GM21723 (cell line): Measurements from ENCODE around the gene RNLS.

Experiments
- ATAC-seq: cut with Tn5 transposase; IDR thresholded peaks from one replicate; pipeline ENCODE4 v1.9.1; 2021; ENCODE audit warnings: mild to moderate bottlenecking, moderate library complexity; ENCODE audit not compliant: unreplicated experiment

Gene RNLS

DNA sequence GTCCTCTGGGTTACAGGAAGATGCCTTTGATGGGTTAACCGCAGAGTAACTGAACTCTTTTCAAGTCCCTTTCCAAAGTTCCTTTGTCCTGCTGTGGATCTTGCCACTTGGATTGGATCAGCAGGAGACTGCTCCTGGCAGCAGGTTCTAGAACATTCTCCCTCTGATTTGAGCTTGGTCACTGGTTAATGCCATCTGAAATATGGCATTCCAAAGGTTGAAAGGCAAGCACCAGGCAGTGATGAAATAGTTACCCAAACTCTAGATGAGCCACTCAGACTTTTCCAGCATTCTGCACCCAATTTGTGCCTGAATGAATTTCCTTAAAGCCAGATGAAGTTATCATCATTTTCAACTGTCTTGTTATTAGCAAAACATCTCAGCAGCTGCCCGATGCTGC, 343.9 kb downstream of the RNLS start:
- no peak for ATAC-seq

- no peak for ATAC-seq
Measured at GRCh38 chr10:88238615-88238914, 344.6 kb downstream of the RNLS start.

DNA sequence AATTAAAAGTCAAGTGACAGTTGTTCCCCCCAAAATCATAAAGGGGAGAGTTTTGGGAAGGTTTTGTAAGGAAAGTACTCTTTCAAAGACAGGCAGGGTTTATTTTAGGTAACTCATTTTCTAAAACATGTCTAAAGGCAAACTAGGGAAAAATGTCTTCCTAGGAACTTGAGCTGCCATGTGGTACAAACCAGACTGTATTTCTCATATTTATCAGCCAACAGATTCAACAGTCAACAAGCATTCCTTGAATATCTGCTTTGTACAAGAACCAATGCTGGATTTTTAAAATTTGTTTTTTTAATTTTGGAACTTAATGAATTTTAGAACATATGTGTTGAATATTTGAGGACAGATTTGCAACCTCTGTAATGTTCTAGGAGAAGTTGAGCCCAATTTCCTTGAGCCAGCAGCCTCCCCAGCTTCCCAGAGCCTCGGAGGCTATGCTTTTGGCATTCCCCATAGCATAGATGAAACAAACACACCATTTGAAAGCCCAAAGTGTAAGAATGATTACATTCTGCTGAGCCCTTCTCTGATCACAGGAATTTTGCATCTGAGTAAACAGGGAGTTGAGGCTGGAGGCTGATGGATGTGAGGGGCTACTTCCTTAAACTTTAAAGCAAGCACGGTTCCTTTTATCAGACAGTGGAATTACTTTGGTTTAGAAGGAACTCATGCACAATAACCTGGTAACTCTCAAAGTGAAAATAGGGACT, 345.1 kb downstream of the RNLS start:
- ATAC-seq: no peak

- ATAC-seq: no peak
Measured at GRCh38 chr10:88236121-88236743, 346.9 kb downstream of the RNLS start.

DNA sequence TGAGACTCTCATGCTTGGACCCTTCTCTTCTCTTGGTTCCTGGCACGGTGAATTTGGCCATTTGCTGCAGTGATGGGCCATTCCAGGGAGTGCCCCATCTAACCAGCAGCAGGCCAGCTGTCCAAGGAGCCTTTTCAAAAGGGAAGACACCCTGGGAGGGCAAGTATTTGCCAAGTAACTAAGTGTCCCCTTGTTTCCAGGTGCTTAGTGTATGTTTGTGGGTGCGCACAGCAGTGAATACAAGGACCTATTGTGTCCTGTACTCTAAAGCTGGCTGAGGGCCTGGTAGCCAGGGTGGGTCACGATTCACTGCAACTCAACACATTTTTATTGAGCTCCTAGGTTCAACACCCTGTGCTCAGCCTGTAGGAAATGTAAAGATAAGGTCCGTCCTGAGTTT, 348.8 kb downstream of the RNLS start:
- no peak for ATAC-seq

- ATAC-seq: no peak
Measured at GRCh38 chr10:88233870-88234269, 349.2 kb downstream of the RNLS start.

DNA sequence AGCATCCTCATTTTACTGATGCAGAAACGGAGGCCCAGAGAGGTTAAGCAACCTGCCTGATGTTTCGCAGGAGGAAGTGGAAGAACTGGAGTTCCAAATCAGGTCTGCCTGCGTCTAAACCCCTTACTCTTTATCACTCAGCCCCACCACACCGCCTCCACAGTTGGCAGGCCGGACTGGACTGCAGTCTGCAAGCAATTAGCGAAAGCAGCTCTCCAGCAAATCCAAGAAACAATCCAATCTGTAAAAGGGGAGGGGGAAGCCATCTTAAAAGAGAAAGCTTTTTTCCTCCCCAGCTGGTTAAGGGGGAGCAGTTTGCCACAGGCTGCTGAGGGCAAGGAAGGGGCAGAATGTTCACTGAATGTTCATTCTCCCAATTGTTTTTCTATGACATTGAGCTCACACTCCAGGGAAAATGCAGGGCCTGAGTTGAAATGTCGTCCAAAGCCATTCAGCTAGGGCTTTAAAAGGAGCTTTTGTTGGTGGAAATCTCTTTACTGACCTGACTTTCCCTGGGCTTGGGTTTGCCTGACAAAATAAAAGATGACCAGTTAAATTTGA, 350.1 kb downstream of the RNLS start:
- ATAC-seq: no peak

- no peak for ATAC-seq
Measured at GRCh38 chr10:88232029-88232895, 350.9 kb downstream of the RNLS start.

DNA sequence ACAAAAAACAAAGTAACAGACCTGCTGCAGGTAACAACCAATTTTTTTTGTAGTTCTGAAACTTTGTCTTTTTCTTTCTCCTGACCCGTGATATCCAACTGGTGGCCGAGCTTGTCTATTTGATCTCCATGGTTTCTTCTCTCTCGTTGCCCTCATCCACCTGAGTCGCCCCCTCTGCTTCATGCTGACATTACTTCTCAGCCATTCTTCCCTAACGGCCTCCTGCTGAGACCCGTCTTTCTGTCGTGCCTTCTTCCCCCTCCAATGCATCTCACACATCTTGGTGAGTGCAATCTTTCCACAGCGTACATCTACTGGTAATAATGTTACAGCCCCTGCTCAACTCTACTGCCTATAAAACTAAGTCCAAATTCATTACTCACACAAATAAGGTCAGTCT, 352.9 kb downstream of the RNLS start:
- no peak for ATAC-seq

DNA sequence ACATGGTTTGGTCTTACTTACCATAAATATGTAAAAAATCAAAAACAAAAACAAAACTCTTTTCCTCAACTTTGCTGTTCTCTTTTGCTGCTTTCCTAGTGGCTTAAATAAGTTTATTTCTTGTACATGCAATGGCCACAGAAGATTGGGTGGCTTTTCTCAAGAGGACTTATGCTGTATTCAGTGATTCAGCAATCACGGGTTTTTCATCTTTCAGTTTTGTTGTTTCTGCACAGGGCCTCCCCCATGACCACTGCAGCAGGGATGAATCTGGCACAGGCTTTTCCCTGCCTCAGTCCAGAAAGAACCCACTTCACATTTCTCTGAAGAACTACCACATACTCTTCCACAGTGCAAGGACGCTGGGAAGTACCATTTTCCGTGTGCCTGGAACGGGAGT, 355.0 kb downstream of the RNLS start:
- no peak for ATAC-seq

GRCh38 chr10:88227342-88228018, 355.6 kb downstream of the RNLS start:
- no peak for ATAC-seq

DNA sequence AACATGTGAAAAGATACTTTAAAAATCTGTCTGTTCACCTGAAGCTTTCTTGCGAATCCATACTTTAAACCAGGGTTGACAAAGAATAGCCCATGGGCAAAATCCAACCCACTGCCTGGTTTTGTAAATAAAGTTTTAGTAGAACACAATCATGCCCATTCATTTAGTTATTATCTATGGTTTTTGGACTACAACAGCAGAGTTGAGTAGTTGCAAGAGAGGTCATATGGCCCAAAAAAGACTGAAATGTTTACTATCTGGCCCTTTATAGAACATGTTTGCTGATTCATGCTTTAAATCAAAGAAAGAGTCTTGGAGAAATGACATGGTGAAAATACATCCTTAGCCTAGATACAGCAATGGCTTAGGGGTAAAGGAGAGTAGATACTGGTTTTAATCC, 356.2 kb downstream of the RNLS start:
- ATAC-seq: no peak

DNA sequence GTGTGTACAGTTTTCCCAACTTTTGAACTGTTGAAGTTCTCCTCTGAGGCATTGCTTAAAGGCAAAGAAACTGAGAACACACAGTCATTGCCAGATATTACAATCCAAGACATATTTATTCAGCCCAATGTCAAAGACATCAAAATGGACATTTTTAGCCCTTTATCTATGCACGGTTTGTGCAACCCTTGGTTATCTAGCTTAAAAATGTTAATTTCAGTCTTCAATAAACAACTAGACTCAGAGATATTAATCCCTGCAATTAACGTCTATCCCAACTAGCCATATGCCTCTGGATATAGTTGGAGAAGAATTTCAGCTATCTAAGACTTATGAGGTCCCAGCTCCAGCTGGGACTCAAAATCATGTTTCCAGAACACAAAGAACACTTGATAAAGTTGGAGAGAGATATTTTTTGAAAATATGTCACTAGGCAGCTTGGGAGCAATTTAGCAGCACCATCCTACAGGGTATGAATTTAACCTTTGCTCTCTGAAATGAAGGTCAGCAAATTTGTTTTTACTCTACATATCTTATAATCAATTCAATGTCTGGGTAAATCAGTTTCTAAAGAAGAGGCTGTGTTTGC, 357.0 kb downstream of the RNLS start:
- ATAC-seq: no peak
